Neural cell (in vitro differentiated cells): ENCODE measurements around the gene ANKRD1. TPM values are rescaled to one million over a fixed set of nuclear protein-coding genes. Genes with fewer than 3 reads are reported as not detected.

ENCODE experiments used
- H2AFZ ChIP-seq: fragments of 200-600, 300-800 bp; sonication (generic), shearing (Covaris generic); 2 replicates; pipeline ENCODE4 v1.6.0; 2014; ENCODE audit warnings: low read depth, mild to moderate bottlenecking, antibody characterized with exemption, low read length, moderate library complexity
- H3F3A ChIP-seq: fragments of 200-600 bp; shearing (Covaris generic); 2 replicates; pipeline ENCODE4 v1.6.1; 2016; ENCODE audit warnings: mild to moderate bottlenecking, moderate library complexity, mixed read lengths, antibody characterized with exemption, low read length; ENCODE audit not compliant: insufficient read depth, poor library complexity, severe bottlenecking
- H3K27ac ChIP-seq: fragments of 200-600, 300-800 bp; sonication (generic), shearing (Covaris generic); 2 replicates; pipeline ENCODE4 v1.5.1; 2014; ENCODE audit warnings: mild to moderate bottlenecking, low read length, moderate library complexity
- H3K27me3 ChIP-seq: fragments of 300-800, 200-600 bp; sonication (generic), shearing (Covaris generic); 2 replicates; pipeline ENCODE4 v1.6.0; 2014; ENCODE audit warnings: mild to moderate bottlenecking, low read depth, low read length, moderate library complexity; ENCODE audit not compliant: insufficient read depth
- H3K36me3 ChIP-seq: fragments of 300-800, 200-600 bp; sonication (generic), shearing (Covaris generic); 2 replicates; pipeline ENCODE4 v1.5.1; 2014; ENCODE audit warnings: mild to moderate bottlenecking, antibody characterized with exemption, low read length, moderate library complexity; ENCODE audit not compliant: insufficient read depth
- H3K4me2 ChIP-seq: fragments of 300-800, 200-600 bp; sonication (generic), shearing (Covaris generic); 2 replicates; pipeline ENCODE4 v1.6.0; 2014; ENCODE audit warnings: mild to moderate bottlenecking, low read length
- H3K4me3 ChIP-seq: fragments of 300-800, 200-600 bp; sonication (generic), shearing (Covaris generic); 2 replicates; pipeline ENCODE4 v1.5.1; 2014; ENCODE audit warnings: mild to moderate bottlenecking, low read length, moderate library complexity
- H3K79me2 ChIP-seq: fragments of 200-600 bp; shearing (Covaris generic); replicated peaks from 2 replicates; pipeline ENCODE4 v1.6.0; 2014; ENCODE audit warnings: mild to moderate bottlenecking, low read length, moderate library complexity; ENCODE audit not compliant: insufficient read depth
- H3K9ac ChIP-seq: fragments of 300-800, 200-600 bp; sonication (generic), shearing (Covaris generic); 2 replicates; pipeline ENCODE4 v1.6.1; 2016; ENCODE audit warnings: mild to moderate bottlenecking, low read length, mixed read lengths
- H3K9me2 ChIP-seq: fragments of 200-600 bp; shearing (Covaris generic); 2 replicates; pipeline ENCODE4 v1.6.1; 2016; ENCODE audit warnings: mild to moderate bottlenecking, low read length, mixed read lengths; ENCODE audit not compliant: insufficient read depth
- H3K9me3 ChIP-seq: fragments of 200-600, 300-800 bp; sonication (generic), shearing (Covaris generic); 2 replicates; pipeline ENCODE4 v1.6.1; 2016; ENCODE audit warnings: mild to moderate bottlenecking, mixed run types, low read length, moderate library complexity, mixed read lengths
- H4K20me1 ChIP-seq: fragments of 200-600 bp; shearing (Covaris generic); 2 replicates; pipeline ENCODE4 v1.6.1; 2016; ENCODE audit warnings: mild to moderate bottlenecking, mixed run types; ENCODE audit not compliant: insufficient read depth
- EP300 ChIP-seq: fragments of 450-650 bp; conservative IDR thresholded peaks from 2 replicates; pipeline ENCODE4 v1.6.1; 2014; ENCODE audit warnings: antibody characterized with exemption, mild to moderate bottlenecking, moderate library complexity; ENCODE audit not compliant: poor library complexity, severe bottlenecking
- EZH2 ChIP-seq: fragments of 200-600, 300-800 bp; shearing (Covaris generic), sonication (generic); IDR thresholded peaks from 2 replicates; pipeline ENCODE4 v1.6.1; 2014; ENCODE audit warnings: antibody characterized with exemption, low read length, borderline replicate concordance, mild to moderate bottlenecking; ENCODE audit not compliant: insufficient read depth, poor library complexity, severe bottlenecking
- MXI1 ChIP-seq: fragments of 450-650 bp; conservative IDR thresholded peaks from 2 replicates; pipeline ENCODE4 v1.6.1; 2014; ENCODE audit warnings: antibody characterized with exemption, mild to moderate bottlenecking; ENCODE audit not compliant: poor library complexity, severe bottlenecking
- POLR2AphosphoS5 ChIP-seq: IDR thresholded peaks from 2 replicates; pipeline ENCODE4 v1.6.1; 2012
- RAD21 ChIP-seq: fragments of 450-650 bp; conservative IDR thresholded peaks from 2 replicates; pipeline ENCODE4 v1.6.1; 2014; ENCODE audit warnings: antibody characterized with exemption, mild to moderate bottlenecking, moderate library complexity
- SMC3 ChIP-seq: fragments of 450-650 bp; conservative IDR thresholded peaks from 2 replicates; pipeline ENCODE4 v1.6.1; 2014; ENCODE audit warnings: antibody characterized with exemption, mild to moderate bottlenecking, moderate library complexity; ENCODE audit not compliant: poor library complexity
- TAF1 ChIP-seq: IDR thresholded peaks from 2 replicates; pipeline ENCODE4 v1.6.1; 2012; ENCODE audit warnings: low read depth
- polyA plus RNA-seq: library from polyadenylated mRNA; depleted of rRNA; stranded (reverse); fragments of >200 nt; gene quantifications from 2 replicates; pipeline ENCODE4 v1.2.3, GENCODE V29; 2014
- TF ChIP-seq, protein P1 (sequence below): fragments of 450-650 bp; IDR thresholded peaks from 2 replicates; pipeline ENCODE4 v1.5.1; 2014; ENCODE audit warnings: antibody characterized with exemption, mild to moderate bottlenecking, moderate library complexity; ENCODE audit not compliant: poor library complexity, severe bottlenecking
- TF ChIP-seq, protein P2 (sequence below): IDR thresholded peaks from 2 replicates; pipeline ENCODE4 v1.6.1; 2012; ENCODE audit warnings: borderline replicate concordance

ANKRD1 gene
- polyA plus RNA-seq, 1 donor from 2014 or later = not detected

DNA sequence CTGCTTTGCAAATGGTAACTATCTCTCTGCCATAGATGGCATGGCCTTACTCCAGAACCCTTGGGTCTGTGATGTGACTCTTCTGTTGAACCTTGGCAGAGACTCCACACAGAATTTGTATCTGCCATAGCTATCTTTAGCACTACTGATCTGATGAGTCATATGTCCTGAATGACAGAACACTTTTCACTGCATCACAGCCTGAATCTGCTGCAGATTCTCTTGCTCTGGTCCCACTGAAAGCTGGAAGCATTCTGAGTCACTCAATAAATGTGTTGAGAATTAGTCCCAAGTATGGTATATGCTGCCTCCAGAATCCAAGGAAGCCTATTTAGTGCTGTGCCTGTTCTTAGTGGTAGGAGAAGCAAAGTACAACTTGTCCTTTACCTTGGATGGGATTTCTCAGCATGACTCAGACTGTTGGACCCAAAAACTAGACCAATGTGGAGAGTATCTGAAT is 39.5 kb upstream of the ANKRD1 start:
- TF ChIP-seq EP300 (no peak), RAD21 (no peak), POLR2AphosphoS5 (no peak), TAF1 (no peak), SMC3 (no peak), EZH2 (no peak), MXI1 (no peak)
- TF ChIP-seq, protein P1, sequence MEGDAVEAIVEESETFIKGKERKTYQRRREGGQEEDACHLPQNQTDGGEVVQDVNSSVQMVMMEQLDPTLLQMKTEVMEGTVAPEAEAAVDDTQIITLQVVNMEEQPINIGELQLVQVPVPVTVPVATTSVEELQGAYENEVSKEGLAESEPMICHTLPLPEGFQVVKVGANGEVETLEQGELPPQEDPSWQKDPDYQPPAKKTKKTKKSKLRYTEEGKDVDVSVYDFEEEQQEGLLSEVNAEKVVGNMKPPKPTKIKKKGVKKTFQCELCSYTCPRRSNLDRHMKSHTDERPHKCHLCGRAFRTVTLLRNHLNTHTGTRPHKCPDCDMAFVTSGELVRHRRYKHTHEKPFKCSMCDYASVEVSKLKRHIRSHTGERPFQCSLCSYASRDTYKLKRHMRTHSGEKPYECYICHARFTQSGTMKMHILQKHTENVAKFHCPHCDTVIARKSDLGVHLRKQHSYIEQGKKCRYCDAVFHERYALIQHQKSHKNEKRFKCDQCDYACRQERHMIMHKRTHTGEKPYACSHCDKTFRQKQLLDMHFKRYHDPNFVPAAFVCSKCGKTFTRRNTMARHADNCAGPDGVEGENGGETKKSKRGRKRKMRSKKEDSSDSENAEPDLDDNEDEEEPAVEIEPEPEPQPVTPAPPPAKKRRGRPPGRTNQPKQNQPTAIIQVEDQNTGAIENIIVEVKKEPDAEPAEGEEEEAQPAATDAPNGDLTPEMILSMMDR = no peak
- TF ChIP-seq, protein P2, sequence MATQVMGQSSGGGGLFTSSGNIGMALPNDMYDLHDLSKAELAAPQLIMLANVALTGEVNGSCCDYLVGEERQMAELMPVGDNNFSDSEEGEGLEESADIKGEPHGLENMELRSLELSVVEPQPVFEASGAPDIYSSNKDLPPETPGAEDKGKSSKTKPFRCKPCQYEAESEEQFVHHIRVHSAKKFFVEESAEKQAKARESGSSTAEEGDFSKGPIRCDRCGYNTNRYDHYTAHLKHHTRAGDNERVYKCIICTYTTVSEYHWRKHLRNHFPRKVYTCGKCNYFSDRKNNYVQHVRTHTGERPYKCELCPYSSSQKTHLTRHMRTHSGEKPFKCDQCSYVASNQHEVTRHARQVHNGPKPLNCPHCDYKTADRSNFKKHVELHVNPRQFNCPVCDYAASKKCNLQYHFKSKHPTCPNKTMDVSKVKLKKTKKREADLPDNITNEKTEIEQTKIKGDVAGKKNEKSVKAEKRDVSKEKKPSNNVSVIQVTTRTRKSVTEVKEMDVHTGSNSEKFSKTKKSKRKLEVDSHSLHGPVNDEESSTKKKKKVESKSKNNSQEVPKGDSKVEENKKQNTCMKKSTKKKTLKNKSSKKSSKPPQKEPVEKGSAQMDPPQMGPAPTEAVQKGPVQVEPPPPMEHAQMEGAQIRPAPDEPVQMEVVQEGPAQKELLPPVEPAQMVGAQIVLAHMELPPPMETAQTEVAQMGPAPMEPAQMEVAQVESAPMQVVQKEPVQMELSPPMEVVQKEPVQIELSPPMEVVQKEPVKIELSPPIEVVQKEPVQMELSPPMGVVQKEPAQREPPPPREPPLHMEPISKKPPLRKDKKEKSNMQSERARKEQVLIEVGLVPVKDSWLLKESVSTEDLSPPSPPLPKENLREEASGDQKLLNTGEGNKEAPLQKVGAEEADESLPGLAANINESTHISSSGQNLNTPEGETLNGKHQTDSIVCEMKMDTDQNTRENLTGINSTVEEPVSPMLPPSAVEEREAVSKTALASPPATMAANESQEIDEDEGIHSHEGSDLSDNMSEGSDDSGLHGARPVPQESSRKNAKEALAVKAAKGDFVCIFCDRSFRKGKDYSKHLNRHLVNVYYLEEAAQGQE = no peak
- Histone ChIP-seq H3K4me3 (no peak overlapping the region), H3K27ac (no peak overlapping the region), H3K36me3 (no peaks in the 10 kb centered on the region), H3K27me3 (no peaks in the 10 kb centered on the region), H3K4me2 (no peak overlapping the region), H3K9me2 (no peaks in the 10 kb centered on the region), H2AFZ (no peak overlapping the region), H3K9me3 (no peaks in the 10 kb centered on the region), H3F3A (no peaks in the 10 kb centered on the region), H4K20me1 (no peaks in the 10 kb centered on the region), H3K9ac (no peak overlapping the region), H3K79me2 (no peaks in the 10 kb centered on the region)

DNA sequence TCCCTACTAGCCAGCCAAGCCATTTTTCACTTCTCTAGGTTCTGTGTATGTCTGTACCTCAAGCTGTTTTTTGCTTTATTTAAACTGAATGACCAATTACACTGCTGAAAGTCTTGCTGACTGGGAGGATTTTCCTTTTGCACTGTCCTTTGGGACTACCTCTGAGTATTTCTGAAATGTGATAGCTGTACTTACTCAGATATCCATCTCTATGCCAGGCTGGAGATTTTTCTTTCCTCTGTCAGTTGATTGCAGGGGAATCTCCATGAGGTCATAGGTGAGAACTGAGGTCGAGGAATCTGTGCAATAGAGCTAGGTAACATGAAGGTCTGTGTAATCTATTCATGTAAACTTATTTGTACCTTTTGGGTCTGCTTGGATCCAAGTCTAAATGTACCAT is 38.9 kb upstream of the ANKRD1 start:
- TF ChIP-seq RAD21 = no peak
- TF ChIP-seq TAF1 = no peak
- TF ChIP-seq EP300 = no peak
- TF ChIP-seq POLR2AphosphoS5 = no peak
- TF ChIP-seq MXI1 = no peak
- no peak for TF ChIP-seq EZH2
- TF ChIP-seq, protein P1 = no peak
- TF ChIP-seq, protein P2 = no peak
- TF ChIP-seq SMC3 = no peak
- H3K9ac ChIP-seq = no peak overlapping the region
- H3K9me3 ChIP-seq = no peaks in the 10 kb centered on the region
- H2AFZ ChIP-seq = no peak overlapping the region
- no peaks in the 10 kb centered on the region for H3K79me2 ChIP-seq
- H3K27ac ChIP-seq = no peak overlapping the region
- H3K4me2 ChIP-seq = no peak overlapping the region
- no peaks in the 10 kb centered on the region for H4K20me1 ChIP-seq
- no peaks in the 10 kb centered on the region for H3F3A ChIP-seq
- H3K4me3 ChIP-seq = no peak overlapping the region
- H3K27me3 ChIP-seq = no peaks in the 10 kb centered on the region
- H3K9me2 ChIP-seq = no peaks in the 10 kb centered on the region
- H3K36me3 ChIP-seq = no peaks in the 10 kb centered on the region
